GM21528 (cell line): ENCODE results near the gene FRG1.
"Not testable (repeated sequence)": the region's sequence is repeated elsewhere in the genome, so short reads cannot be mapped to it uniquely, and the experiment has no call there.

Experiments
- ATAC-seq: cut with Tn5 transposase; IDR thresholded peaks from one replicate; pipeline ENCODE4 v1.9.1; 2021; ENCODE audit warnings: mild to moderate bottlenecking, moderate library complexity; ENCODE audit not compliant: unreplicated experiment, low FRiP score

Gene FRG1

GRCh38 chr4:189940178-189941004, at the start of gene FRG1:
Gene FRG1 (plus strand): TSS chr4:189940872. CDS start chr4:189941010, 138 bp downstream.
- ATAC-seq, result peak; percentile 100

GRCh38 chr4:189897667-189898066, 43.0 kb upstream of the FRG1 start:
- ATAC-seq, result no peak

- not testable (repeated sequence) for ATAC-seq
Observed at GRCh38 chr4:189899481-189900015, 41.1 kb upstream of the FRG1 start.

GRCh38 chr4:189904420-189905027, 36.1 kb upstream of the FRG1 start:
- peak; percentile 85 for ATAC-seq

- ATAC-seq, result no peak
Observed at GRCh38 chr4:189912170-189912569, 28.5 kb upstream of the FRG1 start.

- ATAC-seq, result no peak
Observed at GRCh38 chr4:189917161-189917891, 23.3 kb upstream of the FRG1 start.

GRCh38 chr4:189921058-189921457, 19.6 kb upstream of the FRG1 start:
- ATAC-seq, result no peak

GRCh38 chr4:189926742-189927141, 13.9 kb upstream of the FRG1 start:
- not testable (repeated sequence) for ATAC-seq

GRCh38 chr4:189941005-189941450, 356 bp downstream of the FRG1 start:
- peak; percentile 57 for ATAC-seq

- not testable (repeated sequence) for ATAC-seq
Observed at GRCh38 chr4:189942412-189942811, 1.7 kb downstream of the FRG1 start.

- ATAC-seq, result not testable (repeated sequence)
Observed at GRCh38 chr4:189944077-189944476, 3.4 kb downstream of the FRG1 start.

- ATAC-seq, result not testable (repeated sequence)
Observed at GRCh38 chr4:189946906-189947305, 6.2 kb downstream of the FRG1 start.

GRCh38 chr4:189948486-189948885, 7.8 kb downstream of the FRG1 start:
- not testable (repeated sequence) for ATAC-seq

GRCh38 chr4:189969291-189969690, 28.6 kb downstream of the FRG1 start:
- not testable (repeated sequence) for ATAC-seq

- no peak for ATAC-seq
Observed at GRCh38 chr4:189973646-189974045, 33.0 kb downstream of the FRG1 start.

GRCh38 chr4:189974056-189974455, 33.4 kb downstream of the FRG1 start:
- ATAC-seq, result no peak

GRCh38 chr4:189979196-189980047, 38.8 kb downstream of the FRG1 start:
- ATAC-seq, result no peak

- ATAC-seq, result not testable (repeated sequence)
Observed at GRCh38 chr4:189980292-189980691, 39.6 kb downstream of the FRG1 start.

- no peak for ATAC-seq
Observed at GRCh38 chr4:189981970-189982369, 41.3 kb downstream of the FRG1 start.
